Osteoblast (primary cell): ENCODE results near the gene RASA3. TPM values are rescaled to one million over a fixed set of nuclear protein-coding genes. Genes with fewer than 3 reads are reported as not detected.

ENCODE experiments used
- DNase-seq: peaks from one replicate; pipeline ENCODE4 v3.0.0; 2011; ENCODE audit warnings: low spot score, mixed read lengths; ENCODE audit not compliant: insufficient read length; ENCODE audit errors: missing footprints
- H2AFZ ChIP-seq: 2 replicates; pipeline ENCODE4 v1.6.0; 2011; ENCODE audit warnings: mild to moderate bottlenecking, low read length
- H3K27ac ChIP-seq: 2 replicates; pipeline ENCODE4 v1.5.1; 2011; ENCODE audit warnings: mild to moderate bottlenecking, low read depth, low read length, moderate library complexity
- H3K27me3 ChIP-seq: 2 replicates; pipeline ENCODE4 v1.6.0; 2012; ENCODE audit warnings: mild to moderate bottlenecking, control low read depth, inconsistent platforms, low read length, moderate library complexity; ENCODE audit not compliant: insufficient read depth
- H3K36me3 ChIP-seq: 2 replicates; pipeline ENCODE4 v1.5.1; 2011; ENCODE audit warnings: mild to moderate bottlenecking, low read length, control low read depth, moderate library complexity; ENCODE audit not compliant: insufficient read depth
- H3K4me1 ChIP-seq: 2 replicates; pipeline ENCODE4 v1.5.1; 2011; ENCODE audit warnings: mild to moderate bottlenecking, low read length, control low read depth, moderate library complexity; ENCODE audit not compliant: insufficient read depth
- H3K4me2 ChIP-seq: 2 replicates; pipeline ENCODE4 v1.6.0; 2011; ENCODE audit warnings: mild to moderate bottlenecking, low read length; ENCODE audit not compliant: insufficient read depth
- H3K4me3 ChIP-seq: fragments of 200-600 bp; sonication (generic); 3 replicates; pipeline ENCODE4 v1.5.1; 2012; ENCODE audit warnings: mild to moderate bottlenecking, low read length, inconsistent platforms; ENCODE audit not compliant: insufficient read depth
- H3K79me2 ChIP-seq: 2 replicates; pipeline ENCODE4 v1.6.0; 2012; ENCODE audit warnings: mild to moderate bottlenecking, low read length, control low read depth, inconsistent platforms; ENCODE audit not compliant: insufficient read depth
- H3K9me3 ChIP-seq: 2 replicates; pipeline ENCODE4 v1.5.1; 2011; ENCODE audit warnings: low read depth, low read length, control low read depth
- H4K20me1 ChIP-seq: 2 replicates; pipeline ENCODE4 v1.6.0; 2012; ENCODE audit warnings: mild to moderate bottlenecking, low read length, control low read depth; ENCODE audit not compliant: insufficient read depth
- CTCF ChIP-seq: IDR thresholded peaks from 2 replicates; pipeline ENCODE4 v1.5.1; 2011; ENCODE audit warnings: mild to moderate bottlenecking, low read depth, low read length, moderate library complexity; ENCODE audit errors: extremely low read depth
- total RNA-seq: library from RNA; depleted of rRNA; stranded (reverse); fragments of >200 nt; gene quantifications from 2 replicates; pipeline ENCODE4 v1.2.3, GENCODE V29; 2012

RASA3 gene
- total RNA-seq, 1 donor: 41.3 TPM

DNA sequence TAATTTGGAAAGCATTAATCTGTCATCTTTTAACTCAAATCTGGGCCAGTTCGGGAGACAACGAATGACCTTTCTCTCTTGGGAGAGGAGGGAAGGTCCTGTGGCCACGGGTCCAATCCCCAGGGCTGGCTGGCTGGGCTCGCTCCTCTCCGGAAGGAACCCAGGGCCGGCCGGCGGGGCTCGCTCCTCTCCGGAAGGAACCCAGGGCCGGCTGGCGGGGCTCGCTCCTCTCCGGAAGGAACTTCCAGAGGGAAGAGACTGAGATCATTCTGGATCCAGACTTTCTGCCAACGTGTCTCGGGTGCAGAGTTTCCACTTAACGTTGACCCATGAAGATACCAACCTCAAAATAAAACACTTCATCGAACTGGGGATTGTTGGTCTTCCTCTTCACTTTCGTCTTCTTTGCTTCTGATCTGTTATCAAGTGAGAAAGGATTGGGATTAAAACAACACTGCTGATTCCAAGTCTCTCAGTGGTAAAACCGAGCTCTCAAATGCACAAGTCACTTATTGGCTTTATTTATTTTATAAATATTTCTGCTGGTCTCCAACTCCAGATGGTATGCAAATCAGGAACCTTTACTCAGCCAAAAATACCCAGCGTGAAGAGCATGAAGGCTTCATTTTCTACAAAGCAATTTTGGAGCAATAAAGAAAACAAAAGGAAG is 105.2 kb downstream of the RASA3 start:
- peak; percentile 95 for DNase-seq
- peaks cover 78% of the 10 kb centered on the region for H3K79me2 ChIP-seq
- no peak overlapping the region for H2AFZ ChIP-seq
- H4K20me1 ChIP-seq: peaks cover 28% of the 10 kb centered on the region
- no peak for TF ChIP-seq CTCF
- H3K36me3 ChIP-seq: peaks cover 60% of the 10 kb centered on the region
- H3K4me1 ChIP-seq: peaks cover 22% of the 10 kb centered on the region
- peak overlapping the region; percentile 37 for H3K4me2 ChIP-seq
- H3K9me3 ChIP-seq: no peaks in the 10 kb centered on the region
- H3K27ac ChIP-seq: peak overlapping the region; percentile 52
- H3K4me3 ChIP-seq: no peak overlapping the region
- H3K27me3 ChIP-seq: no peaks in the 10 kb centered on the region

DNA sequence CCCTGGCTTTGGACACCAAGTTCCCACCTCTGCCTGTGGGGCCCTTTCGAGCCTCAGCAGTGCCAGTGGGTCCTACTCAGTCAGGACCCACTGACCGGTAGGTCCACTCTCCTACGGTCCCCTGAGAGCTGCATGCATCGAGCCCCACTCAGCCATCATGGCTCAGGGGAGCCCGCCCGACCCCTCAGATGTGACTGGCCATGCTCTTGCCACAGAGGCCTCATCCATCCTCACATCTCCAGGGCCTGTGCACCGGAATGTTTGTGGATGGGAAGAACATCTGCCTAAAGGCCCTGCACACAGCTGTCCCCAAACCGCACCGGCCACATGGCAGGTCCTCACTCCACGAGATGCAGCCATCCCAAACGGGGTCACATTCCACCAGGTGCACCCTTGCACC is 105.9 kb downstream of the RASA3 start:
- no peak overlapping the region for H3K4me3 ChIP-seq
- peaks cover 22% of the 10 kb centered on the region for H4K20me1 ChIP-seq
- peak overlapping the region; percentile 52 for H3K27ac ChIP-seq
- H3K4me2 ChIP-seq: no peak overlapping the region
- H3K36me3 ChIP-seq: peaks cover 67% of the 10 kb centered on the region
- H3K4me1 ChIP-seq: peaks cover 18% of the 10 kb centered on the region
- H3K9me3 ChIP-seq: no peaks in the 10 kb centered on the region
- no peak for TF ChIP-seq CTCF
- DNase-seq: no peak
- no peaks in the 10 kb centered on the region for H3K27me3 ChIP-seq
- no peak overlapping the region for H2AFZ ChIP-seq
- peaks cover 71% of the 10 kb centered on the region for H3K79me2 ChIP-seq

DNA sequence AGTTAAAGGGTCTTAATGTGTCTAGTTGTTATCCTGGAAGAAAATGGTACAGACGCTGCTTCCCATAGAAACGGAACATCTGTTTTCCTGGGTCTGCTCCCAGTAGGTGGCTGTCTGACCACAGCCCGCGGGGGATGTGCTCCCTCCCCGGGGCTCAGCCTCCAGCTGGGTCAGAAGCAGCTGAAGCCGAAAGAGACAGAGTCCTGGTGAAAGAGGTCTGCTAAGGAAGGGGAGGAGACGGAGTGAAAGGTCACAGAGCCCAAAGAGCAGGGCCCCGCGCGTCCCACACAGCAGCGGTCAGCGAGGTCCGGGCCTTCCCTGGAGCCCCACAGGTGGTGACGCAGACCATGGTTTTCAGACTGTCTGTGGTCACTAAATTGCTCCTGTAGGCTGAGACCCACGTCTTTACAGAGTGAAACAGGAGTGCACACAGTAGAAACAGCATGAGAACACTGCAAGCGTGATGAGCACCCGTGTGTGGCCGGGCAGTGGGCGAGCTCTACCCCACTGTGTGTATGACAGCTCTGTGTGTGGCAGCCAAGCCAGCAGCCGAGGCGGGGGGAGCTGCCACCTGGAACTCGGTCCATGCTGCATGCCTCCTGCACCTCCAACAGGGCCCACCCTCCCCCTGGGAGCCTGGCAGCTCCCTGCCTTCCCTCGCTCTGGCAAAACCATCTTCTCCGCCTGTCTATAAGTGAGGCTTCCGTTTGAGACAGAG is 106.5 kb downstream of the RASA3 start:
- H3K36me3 ChIP-seq: peaks cover 68% of the 10 kb centered on the region
- DNase-seq: no peak

More for the DNA sequence above, 106.5 kb downstream of the RASA3 start:
- no peak for TF ChIP-seq CTCF
- Histone ChIP-seq H3K4me1 (peaks cover 18% of the 10 kb centered on the region), H3K9me3 (no peaks in the 10 kb centered on the region), H3K27ac (peak overlapping the region; percentile 10), H3K4me3 (no peak overlapping the region), H4K20me1 (peaks cover 16% of the 10 kb centered on the region), H3K27me3 (no peaks in the 10 kb centered on the region), H3K4me2 (no peak overlapping the region), H2AFZ (no peak overlapping the region), H3K79me2 (peaks cover 65% of the 10 kb centered on the region)
